H1 (cell line): ENCODE results near the gene TFAP2A. TPM values are rescaled to one million over a fixed set of nuclear protein-coding genes. Genes with fewer than 3 reads are reported as not detected.

Source experiments
- ASH2L ChIP-seq: fragments of 200-600, 300-600 bp; sonication (generic); IDR thresholded peaks from one replicate; pipeline ENCODE4 v1.7.1; 2017; ENCODE audit warnings: low read length
- ATF3 ChIP-seq: IDR thresholded peaks from 2 replicates; pipeline ENCODE4 v1.6.1; 2011; ENCODE audit warnings: low read depth, mild to moderate bottlenecking, low read length; ENCODE audit not compliant: insufficient read depth
- BRCA1 ChIP-seq: IDR thresholded peaks from 2 replicates; pipeline ENCODE4 v1.6.1; 2012; ENCODE audit warnings: low read depth, low read length, improper control_type of control experiment
- CBX8 ChIP-seq: fragments of 300-800, 300-1000 bp; sonication (generic); IDR thresholded peaks from 2 replicates; pipeline ENCODE4 v1.7.1; 2016; ENCODE audit warnings: low read depth, low read length, borderline replicate concordance
- CTCF ChIP-seq, 3 experiments: IDR thresholded peaks; 1 replicate in 2 of 3; 2 replicates in 1 of 3; pipeline versions ENCODE4 v1.5.1 to v1.6.1; 2011; ENCODE audit warnings: low read length in 3 of 3, mild to moderate bottlenecking in 3 of 3, inconsistent platforms in 2 of 3, low read depth in 1 of 3, moderate library complexity in 1 of 3; ENCODE audit not compliant: insufficient read depth in 1 of 3; ENCODE audit errors: control extremely low read depth in 1 of 3
- FOSL1 ChIP-seq: IDR thresholded peaks from 2 replicates; pipeline ENCODE4 v1.6.1; 2011; ENCODE audit warnings: mild to moderate bottlenecking, low read depth, low read length, moderate library complexity; ENCODE audit not compliant: insufficient read depth
- HDAC2 ChIP-seq, 2 experiments: fragments of 300-600 bp in 1 of 2; sonication (generic) in 1 of 2; IDR thresholded peaks; 2 replicates each; pipeline ENCODE4 v1.6.1; 2011 to 2012; ENCODE audit warnings: low read depth in 2 of 2, low read length in 2 of 2, mild to moderate bottlenecking in 2 of 2, moderate library complexity in 2 of 2, borderline replicate concordance in 1 of 2, inconsistent platforms in 1 of 2
- MAFK ChIP-seq: IDR thresholded peaks from 2 replicates; pipeline ENCODE4 v1.6.1; 2012; ENCODE audit warnings: low read depth, mild to moderate bottlenecking, improper control_type of control experiment, low read length
- NANOG ChIP-seq: IDR thresholded peaks from 2 replicates; pipeline ENCODE4 v1.6.1; 2011; ENCODE audit warnings: low read length, low read depth, mild to moderate bottlenecking, inconsistent platforms; ENCODE audit not compliant: insufficient read depth, poor library complexity, severe bottlenecking
- NRF1 ChIP-seq: IDR thresholded peaks from 2 replicates; pipeline ENCODE4 v1.6.1; 2011; ENCODE audit warnings: mild to moderate bottlenecking, low read depth, low read length, improper control_type of control experiment
- POLR2A ChIP-seq, 2 experiments: IDR thresholded peaks; 1 replicate in 1 of 2; 2 replicates in 1 of 2; pipeline ENCODE4 v1.6.1; 2011; ENCODE audit warnings: low read depth in 2 of 2, low read length in 2 of 2, mild to moderate bottlenecking in 2 of 2; ENCODE audit errors: control extremely low read depth in 1 of 2
- POLR2AphosphoS5 ChIP-seq: IDR thresholded peaks from 2 replicates; pipeline ENCODE4 v1.6.1; 2011; ENCODE audit warnings: low read depth, low read length
- RNF2 ChIP-seq: fragments of 200-900, 300-1000 bp; sonication (generic); IDR thresholded peaks from 2 replicates; pipeline ENCODE4 v1.7.1; 2016; ENCODE audit warnings: borderline replicate concordance, low read depth, mild to moderate bottlenecking, antibody characterized with exemption, low read length; ENCODE audit not compliant: poor library complexity, severe bottlenecking; ENCODE audit errors: missing control alignments
- SAP30 ChIP-seq: fragments of 300-600 bp; sonication (generic); IDR thresholded peaks from 2 replicates; pipeline ENCODE4 v1.7.1; 2012; ENCODE audit warnings: low read length, moderate library complexity, mild to moderate bottlenecking, inconsistent platforms; ENCODE audit not compliant: insufficient read depth, insufficient replicate concordance
- SRF ChIP-seq: IDR thresholded peaks from 2 replicates; pipeline ENCODE4 v1.6.1; 2011; ENCODE audit warnings: mild to moderate bottlenecking, low read depth, low read length, moderate library complexity
- TBP ChIP-seq: IDR thresholded peaks from 2 replicates; pipeline ENCODE4 v1.6.1; 2011; ENCODE audit warnings: low read depth, low read length, improper control_type of control experiment
- TCF12 ChIP-seq: IDR thresholded peaks from 2 replicates; pipeline ENCODE4 v1.6.1; 2011; ENCODE audit warnings: low read depth, mild to moderate bottlenecking, low read length
- USF2 ChIP-seq: IDR thresholded peaks from 2 replicates; pipeline ENCODE4 v1.6.1; 2011; ENCODE audit warnings: low read length, improper control_type of control experiment
- ZNF274 ChIP-seq: IDR thresholded peaks from 2 replicates; pipeline ENCODE4 v1.7.0; 2012; ENCODE audit warnings: low read length, borderline replicate concordance; ENCODE audit errors: extremely low read depth
- polyA plus RNA-seq, 7 experiments: library from polyadenylated mRNA; depleted of rRNA in 3 of 7; stranded (reverse) in 5 of 7; unstranded in 2 of 7; fragments of >200 nt in 5 of 7; fragments of 200-250 nt in 2 of 7; gene quantifications; 1 replicate in 5 of 7; 2 replicates in 1 of 7; 4 replicates in 1 of 7; pipeline versions ENCODE4 v1.2.1 to v1.2.3, GENCODE V29; 2011 to 2013; ENCODE audit warnings: missing spikeins in 2 of 7, mixed read lengths in 2 of 7
- total RNA-seq: library from RNA; stranded (reverse); fragmentation: NEBNext Ultra II Directional; extraction: Animal tissue kit (Norgen Biotek cat#: 25700); gene quantifications from 2 replicates; pipeline ENCODE4 v1.2.1, GENCODE V29; 2021

Gene TFAP2A
- total and polyA plus RNA-seq, 2 of the 8 experiments (the other 6 are each of a cell fraction or from before 2014, with no cell fraction given): 0.23 TPM; not detected in 1

DNA sequence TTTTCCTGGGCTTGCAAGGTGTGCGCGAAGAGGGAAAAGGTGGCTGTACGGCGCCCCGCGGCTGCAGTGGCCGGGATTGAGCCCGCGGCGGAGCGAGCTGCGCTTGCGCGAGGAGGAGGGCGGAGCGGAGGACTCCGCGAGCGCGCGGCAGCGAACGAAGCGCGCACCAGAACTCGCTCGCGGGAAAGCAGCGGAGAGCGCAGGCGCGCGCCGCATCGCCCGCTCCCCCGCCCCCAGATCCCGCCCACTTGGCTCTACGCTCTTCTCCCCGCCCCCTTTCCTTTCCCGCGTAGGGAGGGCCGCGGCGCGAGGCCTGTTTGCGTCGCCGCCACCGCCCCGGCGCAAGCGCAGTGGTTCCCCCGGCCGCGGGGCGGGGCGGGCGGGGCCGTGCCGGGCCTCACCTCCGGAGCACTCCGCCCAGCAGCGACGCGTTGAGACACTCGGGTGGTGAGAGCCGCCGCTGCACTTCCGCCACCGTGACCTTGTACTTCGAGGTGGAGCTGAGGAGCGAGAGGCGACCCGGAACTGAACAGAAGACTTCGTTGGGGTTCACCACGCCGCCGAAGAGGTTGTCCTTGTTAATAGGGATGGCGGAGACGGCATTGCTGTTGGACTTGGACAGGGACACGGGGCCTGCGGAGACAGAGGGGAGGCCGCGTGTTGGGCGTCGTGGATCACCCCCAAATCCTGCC is 10.6 kb downstream of the TFAP2A start (continued):
- peak; percentile 40 to 47 (median 45) for TF ChIP-seq CTCF (IDR thresholded peaks at IDR 0.05; ENCODE audit: control extremely low read depth in 1 of 3, insufficient read depth in 1 of 3, low read depth in 1 of 3, low read length in 3 of 3)
- TF ChIP-seq ZNF274: no peak
- peak; percentile 82 for TF ChIP-seq ASH2L
- no peak for TF ChIP-seq NANOG
- TF ChIP-seq TCF12: no peak
- TF ChIP-seq HDAC2 (IDR thresholded peaks at IDR 0.05; ENCODE audit: borderline replicate concordance in 1 of 2, low read depth in 2 of 2, low read length in 2 of 2): 0 out of 4 replicates have a peak, but pooled peaks of 1 of the 2 experiments have one; percentile 64
- peak in 1 of 2 experiments; percentile 70; a peak in 2 of 3 replicates for TF ChIP-seq POLR2A (IDR thresholded peaks at IDR 0.05; ENCODE audit: control extremely low read depth in 1 of 2, low read depth in 2 of 2, low read length in 2 of 2)
- TF ChIP-seq MAFK: no peak
- TF ChIP-seq RNF2: no peak
- TF ChIP-seq FOSL1: 0 out of 2 replicates have a peak, but pooled peaks have one; percentile 16
- no peak for TF ChIP-seq SRF
- no peak for TF ChIP-seq ATF3
- peak; percentile 32; the same call in 1 of the 2 replicates for TF ChIP-seq TBP
- no peak for TF ChIP-seq CBX8
- no peak for TF ChIP-seq SAP30
- TF ChIP-seq BRCA1: no peak
- TF ChIP-seq POLR2AphosphoS5: peak; percentile 69
- TF ChIP-seq NRF1: peak; percentile 87
- no peak for TF ChIP-seq USF2
